ENCODE results near the gene RRAGC. TPM values are rescaled to one million over a fixed set of nuclear protein-coding genes. Genes with fewer than 3 reads are reported as not detected.

The RRAGC gene
- polyA plus RNA-seq, 3 donors, result 6.6 to 10.4 (median 8.0) TPM

DNA sequence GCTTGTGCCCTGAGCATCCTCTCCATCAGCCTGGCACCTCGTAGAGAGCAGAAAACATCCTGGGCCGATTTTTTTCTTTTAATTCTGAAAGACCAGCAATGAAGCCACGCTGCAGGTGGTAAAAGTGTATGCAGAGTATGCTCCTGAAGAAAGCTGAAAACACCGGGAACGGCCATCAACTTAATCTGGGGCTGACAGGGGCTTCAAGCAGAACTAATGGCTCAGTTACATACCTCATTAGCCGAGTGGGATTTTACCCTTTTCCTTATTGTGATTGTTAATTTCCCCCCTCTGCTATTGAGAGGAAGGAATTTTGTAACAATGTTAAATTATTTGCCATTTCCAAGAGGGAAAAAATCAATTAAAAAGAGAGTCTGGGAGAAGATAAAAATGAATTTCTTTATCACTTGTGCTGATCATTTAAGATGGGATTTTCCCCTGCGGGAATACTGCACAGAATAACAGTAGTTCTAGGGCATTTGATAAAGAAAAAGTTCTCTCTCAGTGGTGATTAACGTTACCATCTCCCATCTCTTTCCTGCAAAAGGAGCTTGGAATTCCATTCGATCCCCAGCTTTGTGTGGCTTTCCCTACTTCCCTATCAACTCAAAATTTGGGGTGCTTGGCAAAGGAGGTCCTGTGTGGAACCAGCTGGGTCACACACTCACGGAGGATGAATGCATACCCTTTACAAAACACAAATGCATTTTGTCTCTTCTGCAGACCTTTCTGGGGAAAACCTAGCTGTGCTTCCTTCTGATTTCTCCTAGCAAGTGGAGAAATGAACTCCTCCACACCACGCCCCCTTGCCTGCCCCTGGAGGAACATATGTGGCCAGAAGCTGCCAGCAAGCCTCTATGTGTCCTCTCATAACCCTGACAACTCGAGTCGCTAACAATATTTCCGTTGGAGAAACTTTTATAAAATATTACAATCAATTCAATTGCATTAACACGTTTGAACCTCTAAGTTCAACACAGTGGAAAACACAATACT, 70.9 kb downstream of the RRAGC start:
- WGBS (ENCODE audit: insufficient coverage), result 77% methylated on average over 10 of the region's 15 CpGs
- Mint-ChIP-seq H3K36me3 (no peaks in the 10 kb centered on the region), H3K27ac (no peak overlapping the region), H3K9me3 (peaks cover 0 to 15% (median 10%) of the 10 kb centered on the region in 7 donors), H3K27me3 (ENCODE audit: low read depth in 3 of 3) (peaks cover 30 to 47% (median 39%) of the 10 kb centered on the region in 3 donors), H3K4me3 (no peak overlapping the region), H3K4me1 (peaks cover 8% of the 10 kb centered on the region)
- Histone ChIP-seq H3K4me3 (replicated peaks in 1 of 3; ENCODE audit: low read depth in 2 of 3, low read length in 3 of 3) (no peak overlapping the region), H3K4me1 (ENCODE audit: control insufficient read depth in 1 of 2, insufficient read depth in 2 of 2, low read length in 2 of 2) (no peaks in the 10 kb centered on the region), H3K79me2 (ENCODE audit: insufficient read depth, low read length) (no peaks in the 10 kb centered on the region), H4K20me1 (ENCODE audit: insufficient read depth, low read length) (no peaks in the 10 kb centered on the region), H3K27me3 (ENCODE audit: control insufficient read depth in 2 of 2, insufficient read depth in 2 of 2, low read length in 2 of 2) (peaks cover 9 to 23% of the 10 kb centered on the region in 2 donors), H3K9me3 (replicated peaks in 1 of 2; ENCODE audit: control insufficient read depth in 1 of 2, insufficient read depth in 1 of 2, low read length in 2 of 2) (peaks cover 8% of the 10 kb centered on the region in 2 donors), H3K9ac (ENCODE audit: insufficient read depth, low read length, poor library complexity, severe bottlenecking) (no peak overlapping the region), H3K27ac (ENCODE audit: low read depth in 1 of 2, low read length in 2 of 2) (no peak overlapping the region), H3K36me3 (replicated peaks in 1 of 2; ENCODE audit: control insufficient read depth in 1 of 2, insufficient read depth in 2 of 2, low read length in 2 of 2) (no peaks in the 10 kb centered on the region), H3K4me2 (replicated peaks; ENCODE audit: extremely low read depth, low read length, poor library complexity, severe bottlenecking) (no peak overlapping the region), H2AFZ (ENCODE audit: insufficient read depth, low read depth, low read length, poor library complexity, severe bottlenecking) (no peak overlapping the region)
- DNase-seq, result no peak
- TF ChIP-seq CTCF (IDR thresholded peaks at IDR 0.05), result no peak
- intact Hi-C loops (cut with micrococcal nuclease), result no loop called here

Small RNAs within 50 kb of the gene (small RNA-seq; reads per million reads assigned to genes)
- gene GJA9-MYCBP (ENCODE audit: insufficient read length, low read depth), result not detected

Other genes starting within 250 kb of the RRAGC start
- 10 to 100 TPM in 2 of 3 donors, 1 to 10 TPM in 1; 9.3 to 92.3 (median 77.2) TPM for gene MYCBP, start 13.6 kb upstream of the RRAGC start, polyA plus RNA-seq
- not detected for gene GJA9, start 21.8 kb upstream of the RRAGC start, polyA plus RNA-seq
- under 1 TPM in 1 of 3 donors, not detected in 2; 0.08 TPM for gene RHBDL2, start 82.1 kb upstream of the RRAGC start, polyA plus RNA-seq
- 10 to 100 TPM; 41.8 to 61.0 (median 60.8) TPM for gene AKIRIN1, start 131.5 kb upstream of the RRAGC start, polyA plus RNA-seq
- 100 to 1,000 TPM; 119 to 463 (median 393) TPM for gene NDUFS5, start 166.6 kb upstream of the RRAGC start, polyA plus RNA-seq